Measurements from ENCODE around the gene ABHD12.

GRCh38 chr20:25408890-25409289 lies 18.3 kb upstream of the ABHD12 start:
- TF ChIP-seq EZH2phosphoT487 (conservative IDR thresholded peaks at IDR 0.05; ENCODE audit: low read length) (no peak), CTCF (IDR thresholded peaks at IDR 0.05; ENCODE audit: insufficient read depth, low read length, poor library complexity, severe bottlenecking) (no peak)

Measured in SU-DHL-6 (cell line).